OCI-LY3 (cell line): ENCODE results near the gene ASIC5.
"Not testable (repeated sequence)": the region's sequence is repeated elsewhere in the genome, so short reads cannot be mapped to it uniquely, and the experiment has no call there.

Experiments used
- H2AFZ ChIP-seq: fragments of 200-600, 300-600 bp; shearing (Covaris generic); 2 replicates; pipeline ENCODE4 v1.6.0; 2014; ENCODE audit warnings: antibody characterized with exemption, low read depth, low read length
- H3K27ac ChIP-seq: fragments of 200-600, 300-600 bp; sonication (generic); 2 replicates; pipeline ENCODE4 v1.5.1; 2014; ENCODE audit warnings: mild to moderate bottlenecking, low read length, moderate library complexity, mixed read lengths
- H3K27me3 ChIP-seq: fragments of 200-600, 300-600 bp; sonication (generic); 2 replicates; pipeline ENCODE4 v1.6.1; 2014; ENCODE audit warnings: low read depth, low read length, mixed read lengths
- H3K36me3 ChIP-seq: fragments of 200-600, 300-600 bp; sonication (generic); replicated peaks from 2 replicates; pipeline ENCODE3; 2014; ENCODE audit warnings: low read depth, low read length, mixed read lengths
- H3K4me1 ChIP-seq: fragments of 300-600, 200-600 bp; sonication (generic); 2 replicates; pipeline ENCODE4 v1.6.1; 2014; ENCODE audit warnings: low read length, mixed read lengths
- H3K4me2 ChIP-seq: fragments of 200-600, 300-600 bp; sonication (generic); 2 replicates; pipeline ENCODE4 v1.6.1; 2014; ENCODE audit warnings: low read length, mixed read lengths
- H3K4me3 ChIP-seq: fragments of 300-600, 200-600 bp; sonication (generic); 2 replicates; pipeline ENCODE4 v1.5.1; 2014; ENCODE audit warnings: antibody characterized with exemption, mild to moderate bottlenecking, low read length, moderate library complexity
- H3K79me2 ChIP-seq: fragments of 300-600, 200-600 bp; shearing (Covaris generic); 2 replicates; pipeline ENCODE4 v1.6.1; 2014; ENCODE audit warnings: mild to moderate bottlenecking, low read length, mixed read lengths
- H3K9ac ChIP-seq: fragments of 300-600, 200-600 bp; shearing (Covaris generic); 2 replicates; pipeline ENCODE4 v1.6.0; 2014; ENCODE audit warnings: mild to moderate bottlenecking, low read length, moderate library complexity
- H3K9me3 ChIP-seq: fragments of 200-600, 300-600 bp; shearing (Covaris generic); 2 replicates; pipeline ENCODE4 v1.6.1; 2014; ENCODE audit warnings: low read length, mixed read lengths; ENCODE audit not compliant: insufficient read depth
- H4K20me1 ChIP-seq: fragments of 200-600, 300-600 bp; sonication (generic); 2 replicates; pipeline ENCODE4 v1.6.1; 2016; ENCODE audit warnings: low read length, mixed read lengths; ENCODE audit not compliant: insufficient read depth
- CTCF ChIP-seq: fragments of 200-600, 300-600 bp; sonication (generic); IDR thresholded peaks from 2 replicates; pipeline ENCODE4 v1.5.1; 2014; ENCODE audit warnings: antibody characterized with exemption, low read length, low read depth
- EZH2phosphoT487 ChIP-seq: fragments of 200-600 bp; shearing (Covaris generic); IDR thresholded peaks from 2 replicates; pipeline ENCODE4 v1.6.1; 2018; ENCODE audit warnings: antibody characterized with exemption, mixed run types, low read depth

The ASIC5 gene

GRCh38 chr4:155903453-155903852 lies 37.4 kb upstream of the ASIC5 start, which contains the start of gene TDO2:
TSS of gene TDO2 (plus strand) at chr4:155903696. CDS start at chr4:155903759, 63 bp downstream.
- TF ChIP-seq CTCF, result no peak
- no peak for TF ChIP-seq EZH2phosphoT487
- no peak within 1 kb of the TSS for H3K4me2 ChIP-seq

GRCh38 chr4:155901013-155901412 lies 34.9 kb upstream of the ASIC5 start:
- Histone ChIP-seq H2AFZ (peak overlapping the region; percentile 48; the same call in 1 of the 2 replicates), H3K79me2 (no peaks in the 10 kb centered on the region), H3K36me3 (no peaks in the 10 kb centered on the region), H3K27ac (no peak overlapping the region), H3K27me3 (no peaks in the 10 kb centered on the region), H3K9me3 (no peaks in the 10 kb centered on the region), H3K4me3 (no peak overlapping the region), H3K9ac (no peak overlapping the region), H3K4me2 (no peak overlapping the region), H4K20me1 (no peaks in the 10 kb centered on the region), H3K4me1 (no peaks in the 10 kb centered on the region)
- TF ChIP-seq CTCF (no peak), EZH2phosphoT487 (no peak)

More at GRCh38 chr4:155903453-155903852, 37.4 kb upstream of the ASIC5 start, which contains the start of gene TDO2:
- Histone ChIP-seq H3K36me3 (no peaks in the 10 kb centered on the region), H3K9ac (no peak within 1 kb of the TSS), H3K4me1 (peaks cover 6% of the 10 kb centered on the region; the same call in 1 of the 2 replicates), H3K27me3 (no peaks in the 10 kb centered on the region), H3K79me2 (no peaks in the 10 kb centered on the region), H2AFZ (no peak within 1 kb of the TSS; the same call in 1 of the 2 replicates), H3K9me3 (no peaks in the 10 kb centered on the region), H3K27ac (no peak within 1 kb of the TSS), H3K4me3 (no peak within 1 kb of the TSS), H4K20me1 (no peaks in the 10 kb centered on the region)

- Histone ChIP-seq H3K4me1 (no peaks in the 10 kb centered on the region), H3K9me3 (no peaks in the 10 kb centered on the region), H4K20me1 (no peaks in the 10 kb centered on the region), H3K27ac (no peak overlapping the region), H3K27me3 (no peaks in the 10 kb centered on the region), H3K4me2 (no peak overlapping the region), H3K36me3 (no peaks in the 10 kb centered on the region), H3K9ac (no peak overlapping the region), H2AFZ (0 out of 2 replicates have a peak overlapping the region, but pooled peaks have one; percentile 48), H3K79me2 (no peaks in the 10 kb centered on the region), H3K4me3 (no peak overlapping the region)
- TF ChIP-seq EZH2phosphoT487 (no peak), CTCF (no peak)
These were observed 34.3 kb upstream of the ASIC5 start for GRCh38 chr4:155900381-155900780.

GRCh38 chr4:155899891-155900290 lies 33.8 kb upstream of the ASIC5 start:
- Histone ChIP-seq H3K36me3 (no peaks in the 10 kb centered on the region), H3K9me3 (no peaks in the 10 kb centered on the region), H3K27ac (no peak overlapping the region), H2AFZ (no peak overlapping the region), H3K79me2 (no peaks in the 10 kb centered on the region), H4K20me1 (no peaks in the 10 kb centered on the region), H3K4me1 (no peaks in the 10 kb centered on the region), H3K9ac (no peak overlapping the region), H3K4me3 (no peak overlapping the region), H3K27me3 (no peaks in the 10 kb centered on the region), H3K4me2 (no peak overlapping the region)
- TF ChIP-seq EZH2phosphoT487 (no peak), CTCF (no peak)

- not testable (repeated sequence) for H3K27ac ChIP-seq, H3K27me3 ChIP-seq, H3K4me3 ChIP-seq, H4K20me1 ChIP-seq, H3K79me2 ChIP-seq, H3K9ac ChIP-seq, H2AFZ ChIP-seq, H3K36me3 ChIP-seq, H3K4me2 ChIP-seq, H3K9me3 ChIP-seq, H3K4me1 ChIP-seq
These were observed 32.3 kb upstream of the ASIC5 start for GRCh38 chr4:155898371-155898770.
